NCI-H1930 (cell line): ENCODE results near the gene LILRB1.
A peak's percentile ranks its signal among the peaks of the same experiment; 100 is the strongest.
"Not testable (repeated sequence)": the region's sequence is repeated elsewhere in the genome, so short reads cannot be mapped to it uniquely, and the experiment has no call there.

ENCODE experiments used
- DNase-seq, 2 experiments: peaks; one replicate each; lab custom pipeline; 2025; lab: John Stamatoyannopoulos, UW

Gene LILRB1

GRCh38 chr19:54624934-54625730 is 5.2 kb upstream of the LILRB1 start:
- DNase-seq = not testable (repeated sequence)

GRCh38 chr19:54626757-54627156 is 3.5 kb upstream of the LILRB1 start:
- no peak for DNase-seq

GRCh38 chr19:54627912-54628311 is 2.4 kb upstream of the LILRB1 start:
- not testable (repeated sequence) for DNase-seq

GRCh38 chr19:54630782-54631181 is 498 bp downstream of the LILRB1 start:
- DNase-seq = no peak

GRCh38 chr19:54631489-54632337 is 1.4 kb downstream of the LILRB1 start:
- not testable (repeated sequence) for DNase-seq

- DNase-seq = not testable (repeated sequence)
Observed at GRCh38 chr19:54632517-54632916, 2.2 kb downstream of the LILRB1 start.

GRCh38 chr19:54633401-54633800 is 3.1 kb downstream of the LILRB1 start:
- DNase-seq = no peak

- DNase-seq = not testable (repeated sequence)
Observed at GRCh38 chr19:54636081-54636480, 5.8 kb downstream of the LILRB1 start.

- no peak for DNase-seq
Observed at GRCh38 chr19:54638683-54639082, 8.4 kb downstream of the LILRB1 start.

GRCh38 chr19:54642953-54643352 is 12.7 kb downstream of the LILRB1 start:
- DNase-seq = not testable (repeated sequence)

GRCh38 chr19:54643583-54643982 is 13.3 kb downstream of the LILRB1 start:
- not testable (repeated sequence) for DNase-seq

- DNase-seq = no peak
Observed at GRCh38 chr19:54644056-54644455, 13.8 kb downstream of the LILRB1 start.

GRCh38 chr19:54646331-54646841 is 16.1 kb downstream of the LILRB1 start:
- DNase-seq = no peak

- DNase-seq = no peak
Observed at GRCh38 chr19:54648129-54648528, 17.8 kb downstream of the LILRB1 start.

- no peak for DNase-seq
Observed at GRCh38 chr19:54650108-54650655, 19.9 kb downstream of the LILRB1 start.

- DNase-seq = peak in 1 of 2 experiments; percentile 26
Observed at GRCh38 chr19:54653181-54653809, 23.0 kb downstream of the LILRB1 start.

GRCh38 chr19:54654447-54655321 is 24.4 kb downstream of the LILRB1 start:
- DNase-seq = no peak

- DNase-seq = no peak
Observed at GRCh38 chr19:54659300-54659699, 29.0 kb downstream of the LILRB1 start.

GRCh38 chr19:54660306-54660705 is 30.0 kb downstream of the LILRB1 start:
- no peak for DNase-seq

GRCh38 chr19:54660964-54661363 is 30.7 kb downstream of the LILRB1 start:
- no peak for DNase-seq
